HG03442 (cell line): ENCODE measurements around the gene ACOT11.
"Not testable (repeated sequence)": the region's sequence is repeated elsewhere in the genome, so short reads cannot be mapped to it uniquely, and the experiment has no call there.

Source experiments
- ATAC-seq: cut with Tn5 transposase; IDR thresholded peaks from one replicate; pipeline ENCODE4 v1.9.1; 2021; ENCODE audit warnings: mild to moderate bottlenecking, moderate library complexity; ENCODE audit not compliant: unreplicated experiment

Gene ACOT11

DNA sequence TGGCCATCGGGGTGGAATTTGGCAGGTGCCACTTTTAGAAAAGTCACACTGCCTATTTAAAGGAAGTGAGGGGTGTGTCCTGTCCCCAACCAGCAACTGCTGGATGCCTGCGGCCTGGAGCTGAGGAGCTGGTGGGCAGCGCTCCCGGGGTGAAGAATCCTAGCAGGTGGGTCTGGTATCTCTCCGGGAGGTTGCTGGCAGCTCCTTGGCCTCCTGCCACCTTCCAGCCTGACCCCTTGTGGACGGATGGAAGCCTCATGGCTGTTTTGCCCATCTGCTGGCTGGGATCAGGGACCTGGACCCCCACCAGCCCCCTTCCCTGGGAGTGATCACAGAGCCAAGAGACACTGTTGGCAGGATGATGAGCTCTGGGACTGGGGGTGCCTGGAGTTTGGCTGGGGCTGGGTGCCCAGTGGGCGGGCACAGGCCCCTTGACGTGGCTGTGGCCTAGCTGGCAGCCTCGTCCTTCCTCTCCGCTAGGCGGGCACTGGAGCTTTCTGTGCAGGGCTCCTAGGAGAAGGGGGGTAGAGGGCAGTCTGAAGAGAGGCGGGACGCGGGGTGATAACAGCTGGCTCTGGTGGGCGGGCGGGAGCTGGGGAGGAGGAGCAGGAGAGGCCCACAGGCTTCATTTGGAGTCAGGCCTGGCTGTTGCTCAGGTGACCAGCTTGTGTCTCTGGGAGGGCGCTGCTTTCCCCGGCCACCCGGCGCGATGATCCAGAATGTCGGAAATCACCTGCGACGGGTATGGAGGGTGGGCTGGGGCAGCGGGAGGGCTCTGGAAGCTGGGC lies at the start of gene ACOT11:
Gene ACOT11 (plus strand): TSS at position 628 of the 788 bp plus-strand sequence. CDS start 82 bp downstream, at position 710.
- ATAC-seq, result no peak

DNA sequence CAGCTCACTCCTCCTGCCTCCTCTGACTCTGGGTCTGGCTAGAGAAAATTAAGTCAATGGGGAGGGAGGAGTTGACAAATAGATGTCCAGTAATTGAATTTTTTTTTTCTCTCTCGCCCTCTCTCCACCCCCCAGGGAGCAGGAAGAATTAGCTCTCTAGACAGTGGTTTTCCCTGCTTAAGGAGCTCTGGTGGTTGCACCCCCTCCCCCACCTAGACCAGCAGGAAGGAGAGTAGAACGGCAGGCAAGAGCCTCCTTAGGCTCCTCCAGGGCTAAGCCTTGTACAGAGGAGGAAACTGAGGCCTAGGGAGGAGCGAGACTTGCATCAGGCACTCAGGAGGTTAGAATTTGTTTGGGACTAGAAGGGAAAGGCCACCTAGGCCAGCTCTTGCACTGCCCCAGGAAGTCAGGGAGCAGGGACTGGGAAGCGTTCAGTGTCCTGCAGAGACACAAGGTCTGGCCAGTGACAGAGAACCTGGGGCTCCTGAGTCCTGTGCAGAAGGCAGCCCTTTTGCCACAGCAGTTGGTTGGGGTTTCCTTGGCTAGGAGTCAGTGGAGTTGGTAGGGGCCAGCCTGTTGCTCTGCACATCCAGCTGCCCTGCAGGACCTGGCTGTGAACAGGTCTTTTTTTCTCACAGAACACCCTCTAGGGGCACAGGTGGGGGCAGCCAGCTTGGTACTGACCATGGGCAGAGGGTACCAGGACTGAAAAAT lies 49.5 kb upstream of the ACOT11 start:
- ATAC-seq, result no peak

DNA sequence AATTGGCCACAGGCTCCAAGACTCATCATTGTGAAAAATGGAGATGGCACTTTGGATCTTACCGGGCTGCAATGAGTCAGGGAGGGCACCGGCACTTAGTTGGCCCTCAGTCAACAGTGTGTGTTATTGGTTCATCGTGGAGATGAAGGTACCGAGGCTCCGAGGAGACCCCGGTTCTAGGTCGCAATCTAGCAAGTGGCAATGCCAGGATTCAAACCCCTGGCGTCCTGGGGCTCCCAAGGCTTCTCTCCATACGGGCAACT lies 49.0 kb upstream of the ACOT11 start:
- ATAC-seq, result no peak

DNA sequence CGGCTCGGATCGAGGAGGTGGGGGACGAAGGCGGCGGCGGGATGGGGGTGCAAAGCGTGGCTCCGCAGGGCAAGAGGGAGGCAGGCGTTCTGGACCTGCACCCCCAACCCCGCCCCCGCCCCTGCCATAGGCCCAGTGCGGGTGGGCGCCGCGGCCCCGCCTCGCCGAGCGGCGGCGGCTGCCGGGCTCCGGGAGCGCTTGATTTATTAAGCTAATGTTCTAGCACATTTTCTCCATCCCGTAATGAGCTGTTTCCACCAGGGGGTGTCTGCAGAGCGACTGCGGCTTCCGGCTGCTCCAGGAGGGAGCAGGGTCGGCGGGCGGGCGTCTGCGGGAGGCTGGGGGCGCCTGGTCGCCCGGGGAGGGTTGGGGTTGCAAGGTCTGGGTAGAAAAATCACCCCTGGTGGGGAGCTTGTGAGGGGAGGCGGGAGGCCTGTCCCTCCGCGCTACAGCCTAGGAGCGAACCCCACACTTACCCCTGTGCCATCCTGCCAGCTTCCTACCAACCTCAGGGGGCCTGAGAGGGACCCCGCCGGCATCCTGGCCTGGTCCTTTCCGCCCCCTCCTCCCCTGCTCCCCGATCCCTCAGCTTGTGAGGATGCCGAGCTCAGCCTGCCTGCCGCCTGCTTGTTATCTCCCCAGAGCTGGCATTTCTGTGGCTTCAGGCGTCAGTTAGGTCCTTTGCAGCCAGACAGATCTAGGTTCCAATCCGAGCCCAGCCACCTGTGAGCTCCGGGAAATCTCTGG lies 48.5 kb upstream of the ACOT11 start:
- no peak for ATAC-seq

DNA sequence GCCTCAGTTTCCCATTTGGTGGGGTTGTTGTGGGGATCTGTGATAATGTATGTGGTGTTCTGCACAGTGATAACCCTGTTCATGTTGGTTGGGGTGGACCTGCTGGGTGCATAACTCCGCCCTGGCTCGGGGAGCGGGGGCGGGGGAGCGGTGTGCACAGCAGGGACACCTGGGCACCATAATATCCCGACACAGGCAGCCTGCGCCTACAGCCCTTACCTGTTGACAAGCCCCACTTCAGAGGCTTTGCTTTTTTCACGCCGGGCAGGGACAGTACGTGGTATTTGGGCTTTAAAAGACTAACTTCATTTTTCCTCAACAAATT lies 48.0 kb upstream of the ACOT11 start:
- ATAC-seq, result no peak

DNA sequence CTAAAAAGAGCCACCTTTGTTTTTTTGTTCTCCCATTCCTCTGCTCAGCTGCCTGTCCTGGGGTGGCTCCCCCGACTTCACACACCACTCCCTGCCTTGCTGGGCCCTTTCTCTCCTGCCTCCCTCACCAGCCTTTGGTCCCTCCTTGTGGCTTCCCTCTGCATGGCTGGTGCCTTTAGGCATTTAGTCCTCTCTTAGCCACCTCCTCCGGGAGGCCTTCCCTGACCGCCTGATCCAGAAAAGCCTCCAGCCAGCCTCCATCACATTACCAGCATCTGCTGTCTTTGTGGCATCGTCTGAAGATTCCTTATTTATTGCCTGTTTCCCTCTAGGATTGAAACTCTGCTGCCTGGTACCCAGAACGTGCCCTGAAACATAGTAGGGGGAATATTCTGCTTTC lies 46.2 kb upstream of the ACOT11 start:
- no peak for ATAC-seq

DNA sequence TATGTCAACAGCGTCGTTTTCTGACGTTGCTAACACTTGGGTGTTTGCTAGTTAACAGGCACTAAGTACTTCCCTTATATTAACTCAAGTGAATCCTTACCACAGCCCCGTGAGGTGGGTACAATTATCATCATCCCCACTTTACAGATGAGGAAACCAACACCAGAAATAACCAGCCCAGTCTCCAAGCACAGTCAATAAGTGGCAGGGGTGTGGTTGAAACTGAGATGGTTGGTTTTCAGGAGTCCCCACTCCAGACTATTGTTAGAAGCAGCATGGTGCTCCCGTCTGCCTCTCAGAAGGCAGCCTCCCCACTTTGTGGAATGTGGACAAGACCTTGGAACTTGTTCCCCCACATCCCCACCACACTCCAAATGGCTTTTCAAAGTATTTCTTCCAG lies 45.7 kb upstream of the ACOT11 start:
- ATAC-seq, result no peak

DNA sequence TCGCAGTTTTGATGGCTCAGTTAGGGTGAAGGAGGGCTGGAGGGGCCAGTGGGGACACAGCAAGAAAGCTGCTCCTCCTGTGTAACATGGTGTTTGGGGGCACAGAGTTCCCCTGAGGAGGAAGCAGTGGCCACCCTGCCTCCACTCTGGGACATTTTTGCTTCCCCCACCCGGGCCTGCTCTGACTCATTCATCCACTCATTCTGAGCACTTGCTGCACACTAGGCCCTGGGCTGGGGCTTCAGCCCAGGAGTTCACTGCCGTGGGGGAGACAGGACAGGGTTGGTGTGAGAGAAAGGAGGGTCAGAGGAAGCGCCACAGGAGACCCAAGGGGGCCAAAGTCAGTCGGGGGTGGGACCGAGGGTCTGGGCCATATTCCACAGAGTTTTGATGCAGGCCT lies 41.4 kb upstream of the ACOT11 start:
- no peak for ATAC-seq

DNA sequence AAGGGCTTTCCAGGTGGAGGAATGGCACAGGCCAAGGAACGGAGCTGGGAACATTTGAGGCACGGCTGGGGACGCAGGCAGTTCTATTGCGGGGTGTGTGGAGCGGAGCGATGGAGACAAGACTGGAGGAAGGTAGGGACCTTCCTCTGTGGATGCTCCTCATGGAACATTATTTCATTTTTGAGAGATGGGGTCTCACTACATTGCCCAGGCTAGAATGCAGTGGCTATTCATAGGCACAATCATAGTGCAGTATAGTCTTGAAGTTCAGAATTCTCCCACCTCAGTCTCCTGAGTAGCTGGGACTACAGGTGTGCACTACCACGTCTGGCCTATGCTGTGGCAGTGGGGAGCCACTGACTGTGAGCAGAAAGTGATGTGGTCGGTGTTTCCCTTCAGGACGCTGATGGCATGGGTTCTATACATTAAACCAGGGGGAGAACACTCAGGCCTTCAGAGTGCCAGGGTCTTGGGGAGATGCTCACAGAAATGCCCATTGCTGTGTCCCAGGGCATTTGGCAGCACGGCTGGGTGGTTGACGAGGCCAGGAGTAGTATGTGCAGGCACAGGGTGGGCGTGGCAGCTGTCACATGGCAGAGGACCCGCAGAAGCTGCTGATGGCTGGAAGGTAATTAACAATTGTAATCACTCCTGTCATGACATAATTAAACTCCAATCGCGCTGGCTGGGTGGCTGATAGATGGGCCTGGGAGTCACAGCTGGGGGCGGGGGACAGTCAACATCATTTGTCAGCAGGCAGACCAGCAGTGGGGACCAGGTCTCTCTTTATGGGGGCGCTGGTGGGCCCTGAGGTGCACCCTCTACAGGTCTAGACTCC lies 40.8 kb upstream of the ACOT11 start:
- ATAC-seq, result no peak

DNA sequence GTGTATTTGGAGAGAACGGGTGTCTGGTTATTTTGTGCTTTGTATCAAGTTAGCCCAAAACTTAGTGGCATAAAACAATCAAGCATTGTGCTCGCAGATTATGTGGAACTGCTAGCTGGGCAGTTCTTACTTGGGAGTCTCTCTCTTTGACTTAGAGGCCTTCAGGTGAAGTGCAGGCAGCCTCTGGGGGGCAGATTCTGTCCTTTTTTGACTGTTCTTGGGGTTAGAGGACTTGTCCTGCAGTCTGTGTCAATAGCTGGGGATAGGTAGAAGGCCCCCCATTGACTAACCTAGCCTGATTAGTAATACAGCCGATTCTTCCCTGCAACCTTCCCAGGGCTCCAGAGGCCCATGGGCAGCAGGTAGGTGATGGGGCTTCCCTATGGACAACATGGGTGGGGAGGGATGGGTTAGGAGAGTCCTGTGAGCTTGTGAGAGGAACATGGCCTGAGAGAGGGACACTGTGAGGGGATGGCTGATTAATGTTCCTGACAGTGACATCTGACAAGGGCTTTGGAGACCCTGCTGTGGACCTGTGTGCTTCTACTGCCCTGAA lies 37.2 kb upstream of the ACOT11 start:
- no peak for ATAC-seq

DNA sequence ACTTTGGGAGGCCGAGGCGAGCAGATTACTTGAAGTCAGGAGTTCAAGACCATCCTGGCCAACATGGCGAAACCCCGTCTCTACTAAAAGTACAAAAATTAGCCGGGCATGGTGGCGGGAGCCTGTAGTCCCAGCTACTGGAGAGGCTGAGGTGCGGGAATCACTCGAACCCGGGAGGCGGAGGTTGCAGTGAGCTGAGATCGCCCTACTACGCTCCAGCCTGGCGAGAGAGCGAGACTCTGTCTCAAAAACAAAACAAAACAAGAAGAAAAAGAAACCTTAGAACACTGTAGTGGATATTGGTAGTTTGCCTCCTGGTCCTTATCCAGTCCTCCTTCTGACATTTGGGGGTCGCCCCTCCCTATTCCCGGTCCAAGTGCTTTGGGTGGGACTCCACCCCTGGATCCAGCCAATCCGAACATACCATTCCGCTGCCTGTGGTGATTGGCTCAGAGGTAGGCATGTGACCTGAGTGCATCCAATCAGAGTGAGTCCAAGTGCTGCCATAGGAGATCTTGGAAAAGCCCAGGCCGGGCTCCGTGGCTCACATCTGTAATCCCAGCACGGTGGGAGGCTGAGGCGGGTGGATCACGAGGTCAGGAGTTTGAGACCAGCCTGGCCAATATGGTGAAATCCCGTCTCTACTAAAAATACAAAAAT lies 34.0 kb upstream of the ACOT11 start:
- ATAC-seq, result not testable (repeated sequence)

DNA sequence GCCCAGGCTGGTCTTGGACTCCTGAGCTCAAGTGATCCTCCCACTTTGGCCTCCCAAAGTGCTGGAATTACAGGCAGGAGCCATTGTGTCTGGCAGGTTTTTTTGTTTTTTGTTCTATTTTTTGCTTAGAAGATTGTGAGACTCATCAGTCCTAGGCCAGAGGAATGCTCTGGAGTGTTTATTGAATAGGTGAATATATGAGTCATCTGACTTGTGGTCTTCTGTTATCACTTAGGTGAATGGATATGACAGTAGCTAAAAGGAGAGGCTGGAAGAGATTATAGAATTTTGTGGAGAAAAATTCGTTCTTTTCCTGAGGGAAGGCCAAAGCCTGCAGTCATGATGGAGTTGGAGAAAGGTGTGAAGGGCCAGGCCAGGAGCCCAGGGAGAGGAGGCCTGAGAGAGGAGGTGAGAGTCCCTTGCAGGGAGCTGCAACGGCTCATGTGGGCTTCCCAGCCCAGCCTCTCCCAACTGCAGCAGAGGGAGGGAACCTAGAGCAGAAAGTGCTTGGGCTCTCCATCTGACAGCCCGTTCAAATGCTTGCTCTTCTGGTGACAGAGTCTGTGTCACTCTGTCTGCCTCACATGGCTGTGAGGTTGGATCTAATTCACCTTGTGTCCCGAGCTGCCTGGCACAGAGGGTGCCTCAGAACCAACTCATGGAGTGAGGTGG lies 31.6 kb upstream of the ACOT11 start:
- ATAC-seq, result no peak

DNA sequence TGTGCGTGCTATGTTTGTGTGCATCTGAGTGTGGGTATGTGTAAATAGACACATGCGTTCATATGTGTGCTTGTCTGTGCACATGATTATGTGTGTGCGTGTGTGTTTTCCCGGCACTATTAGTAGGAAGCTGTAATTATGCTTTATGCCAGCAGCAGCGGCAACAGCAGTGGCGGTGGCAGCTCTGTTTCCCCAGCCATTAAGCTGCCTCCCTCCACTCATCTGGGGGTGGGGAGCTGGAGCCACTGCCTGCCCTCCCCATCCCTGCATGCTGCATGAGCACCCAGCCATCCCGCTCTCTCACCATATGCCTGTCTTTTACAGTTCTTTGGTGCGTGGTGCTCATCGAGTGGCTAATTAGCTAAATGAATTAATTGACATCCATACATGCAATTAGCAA lies 30.5 kb upstream of the ACOT11 start:
- no peak for ATAC-seq

DNA sequence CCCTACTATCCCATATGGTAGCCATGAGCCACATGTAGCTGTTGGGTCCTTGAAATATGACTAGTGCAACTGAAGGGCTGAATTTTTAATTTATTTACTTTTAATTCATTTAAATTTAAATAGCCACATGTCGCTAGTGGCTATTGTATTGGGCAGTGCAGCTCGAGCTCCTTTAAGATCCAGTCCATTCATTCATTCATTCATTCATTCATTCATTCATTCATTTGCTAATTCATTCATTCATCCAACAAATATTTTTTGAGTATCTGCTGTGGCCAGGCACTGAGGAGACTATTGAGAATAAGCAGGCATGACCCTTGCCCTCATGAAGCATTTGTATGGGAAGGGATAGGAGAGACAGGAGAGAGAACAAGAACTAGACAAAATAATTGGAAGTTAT lies 29.5 kb upstream of the ACOT11 start:
- no peak for ATAC-seq

DNA sequence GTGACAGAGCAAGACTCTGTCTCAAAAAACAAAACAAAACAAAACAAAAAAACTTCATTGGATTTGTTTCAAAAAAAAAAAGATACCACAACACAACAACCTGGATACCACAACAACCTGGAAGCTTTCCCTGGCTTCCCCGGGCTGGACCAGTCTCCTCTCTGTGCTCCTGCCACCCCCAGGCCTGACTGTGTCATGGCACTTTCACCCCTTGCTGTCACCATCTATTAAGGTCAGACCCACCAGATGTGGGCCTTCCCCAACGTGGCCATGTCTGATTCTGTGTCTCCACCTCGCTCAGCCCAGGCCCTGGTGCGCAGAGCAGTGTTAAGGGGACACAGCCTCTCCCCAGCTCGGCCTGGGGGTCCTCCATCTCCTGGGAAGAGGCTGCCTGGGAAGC lies 28.3 kb upstream of the ACOT11 start:
- no peak for ATAC-seq

DNA sequence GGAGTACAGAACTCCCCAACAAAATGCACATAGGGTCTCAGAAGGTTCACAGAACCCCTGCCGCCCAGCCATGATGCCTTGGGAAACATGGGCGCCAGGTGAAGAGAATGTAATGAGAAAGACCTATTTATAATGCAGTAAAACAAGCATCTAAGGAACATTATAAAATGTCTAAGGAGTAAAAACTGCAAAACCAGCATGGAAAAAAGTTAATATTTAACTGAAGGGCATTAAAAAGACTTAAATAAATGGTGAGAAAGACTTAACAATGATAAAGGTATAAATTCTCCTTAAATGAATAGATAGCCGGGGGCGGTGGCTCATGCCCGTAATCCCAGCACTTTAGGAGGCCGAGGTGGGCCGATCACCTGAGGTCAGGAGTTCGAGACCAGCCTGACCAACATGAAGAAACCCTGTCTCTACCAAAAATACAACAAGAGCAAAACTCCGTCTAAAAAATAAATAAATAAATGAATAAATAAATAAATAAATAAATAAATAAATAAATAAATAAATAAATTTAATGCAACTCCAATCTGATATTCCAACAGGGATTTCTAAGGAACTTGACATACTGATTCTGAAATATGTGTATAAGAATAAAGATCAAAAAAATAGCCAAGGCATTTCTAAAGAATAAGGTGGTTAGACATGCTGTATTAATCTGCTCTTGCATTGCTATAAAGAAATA lies 27.3 kb upstream of the ACOT11 start:
- no peak for ATAC-seq

DNA sequence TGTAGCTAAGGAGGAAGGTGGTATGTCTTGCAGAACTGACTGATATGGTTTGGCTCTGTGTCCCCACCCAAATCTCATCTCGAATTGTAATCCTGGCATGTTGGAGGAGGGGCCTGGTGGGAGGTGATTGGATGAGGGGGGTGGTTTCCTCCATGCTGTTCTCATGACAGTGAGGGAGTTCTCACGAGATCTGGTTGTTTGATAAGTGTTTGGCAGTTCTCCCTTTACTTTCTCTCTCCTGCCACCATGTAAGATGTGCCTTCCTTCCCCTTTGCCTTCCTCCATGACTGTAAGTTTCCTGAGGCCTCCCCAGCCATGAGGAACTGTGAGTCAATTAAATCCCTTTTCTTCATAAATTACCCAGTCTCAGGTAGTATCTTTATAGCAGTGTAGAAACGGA lies 21.5 kb upstream of the ACOT11 start:
- not testable (repeated sequence) for ATAC-seq

DNA sequence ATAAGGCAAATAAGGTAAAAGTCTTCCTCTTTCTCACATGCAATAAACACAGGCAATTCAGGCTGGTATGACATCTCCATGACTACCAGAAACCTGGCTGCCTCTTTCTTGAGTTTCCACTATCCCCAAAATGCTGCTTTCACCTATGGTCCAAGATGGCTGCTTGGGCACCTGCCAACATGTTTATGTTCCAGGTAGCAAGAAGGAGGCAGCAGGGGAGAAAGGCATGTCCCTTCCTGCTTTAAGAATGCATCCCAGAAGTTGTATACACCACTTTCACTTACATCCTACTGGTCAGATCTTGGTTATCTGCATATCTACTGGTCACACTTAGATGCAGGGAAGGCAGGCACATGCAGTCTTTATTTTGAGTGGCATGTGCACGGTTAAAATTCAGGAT lies 19.4 kb upstream of the ACOT11 start:
- ATAC-seq, result no peak

DNA sequence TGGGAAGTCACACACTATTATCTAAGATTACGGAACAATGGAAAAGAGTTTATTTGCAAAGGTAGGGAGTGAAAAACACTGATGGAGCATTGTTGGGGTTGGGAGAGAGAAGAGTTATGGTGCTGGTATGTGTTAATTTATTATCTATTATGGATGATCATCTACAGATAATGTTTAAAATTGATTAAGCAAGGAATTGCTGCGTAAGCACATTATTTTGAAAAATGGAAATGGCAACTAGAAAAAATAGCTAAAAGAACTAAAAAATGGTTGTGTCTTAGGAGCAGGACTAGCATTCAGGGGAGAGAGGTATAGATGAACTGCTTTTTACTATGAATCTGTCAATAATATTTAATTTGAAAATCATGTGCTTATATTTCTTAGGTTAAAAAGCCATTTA lies 16.0 kb upstream of the ACOT11 start:
- ATAC-seq, result no peak
